HepG2 (cell line): ENCODE measurements around the gene CMYA5. TPM values are rescaled to one million over a fixed set of nuclear protein-coding genes. Genes with fewer than 3 reads are reported as not detected.

Experiments
- AKAP8 ChIP-seq: sonication (generic); formaldehyde crosslinking; IDR thresholded peaks from 2 replicates; pipeline ENCODE4 v1.5.1; 2020; ENCODE audit warnings: mild to moderate bottlenecking, missing genetic modification reagents
- ATF7-NPFF ChIP-seq: sonication (generic); formaldehyde crosslinking; IDR thresholded peaks from 2 replicates; pipeline ENCODE4 v1.8.1; 2023; ENCODE audit warnings: mild to moderate bottlenecking, low read depth, missing genetic modification reagents, moderate library complexity
- CBX2 ChIP-seq, 2 experiments: fragments of 200-600 bp in 1 of 2; sonication (generic); formaldehyde crosslinking in 1 of 2; IDR thresholded peaks; 2 replicates each; pipeline versions ENCODE4 v1.7.0 to v1.8.1; 2018 to 2022; ENCODE audit warnings: low read depth in 2 of 2, low read length in 1 of 2, mild to moderate bottlenecking in 1 of 2, missing genetic modification reagents in 1 of 2
- CEBPB ChIP-seq: IDR thresholded peaks from 2 replicates; pipeline ENCODE4 v1.6.1; 2011; ENCODE audit warnings: low read depth, low read length, improper control_type of control experiment, borderline replicate concordance
- CEBPG ChIP-seq: IDR thresholded peaks from 2 replicates; pipeline ENCODE4 v1.6.1; 2016
- EP300 ChIP-seq, 3 experiments: sonication (generic) in 1 of 3; formaldehyde crosslinking in 1 of 3; IDR thresholded peaks; 2 replicates each; pipeline versions ENCODE4 v1.5.1 to v1.6.1; 2011 to 2020; ENCODE audit warnings: low read depth in 2 of 3, low read length in 2 of 3, borderline replicate concordance in 1 of 3, improper control_type of control experiment in 1 of 3, mild to moderate bottlenecking in 1 of 3, missing genetic modification reagents in 1 of 3, moderate library complexity in 1 of 3
- EZH2 ChIP-seq: conservative IDR thresholded peaks from 2 replicates; pipeline ENCODE4 v1.6.1; 2012; ENCODE audit warnings: mild to moderate bottlenecking, low read depth, low read length, moderate library complexity
- FOXP1 ChIP-seq, 2 experiments: fragments of 450-650 bp in 1 of 2; IDR thresholded peaks; 2 replicates each; pipeline ENCODE4 v1.6.1; 2017 to 2018; ENCODE audit warnings: antibody characterized with exemption in 1 of 2
- GATAD2A ChIP-seq: IDR thresholded peaks from 2 replicates; pipeline ENCODE4 v1.6.1; 2016
- ISL2 ChIP-seq: sonication (generic); formaldehyde crosslinking; IDR thresholded peaks from 2 replicates; pipeline ENCODE4 v1.5.0; 2020; ENCODE audit warnings: missing genetic modification reagents
- KDM2A ChIP-seq: sonication (generic); formaldehyde crosslinking; IDR thresholded peaks from 2 replicates; pipeline ENCODE4 v1.4.0; 2020; ENCODE audit warnings: low read depth, missing genetic modification reagents, borderline replicate concordance
- KLF11 ChIP-seq: IDR thresholded peaks from 2 replicates; pipeline ENCODE4 v1.6.1; 2016; ENCODE audit warnings: missing compliant biosample characterization
- NFYC ChIP-seq: IDR thresholded peaks from 2 replicates; pipeline ENCODE4 v1.6.1; 2016; ENCODE audit warnings: missing genetic modification reagents, missing compliant biosample characterization
- NR1H2 ChIP-seq: sonication (generic); formaldehyde crosslinking; IDR thresholded peaks from 2 replicates; pipeline ENCODE4 v1.8.1; 2022; ENCODE audit warnings: low read depth, missing genetic modification reagents, borderline replicate concordance
- RARA ChIP-seq: IDR thresholded peaks from 2 replicates; pipeline ENCODE4 v1.6.1; 2016; ENCODE audit warnings: missing genetic modification reagents, missing compliant biosample characterization
- SIN3B ChIP-seq: fragments of 150-350 bp; IDR thresholded peaks from 2 replicates; pipeline ENCODE4 v1.6.1; 2014; ENCODE audit warnings: low read length
- SOX6 ChIP-seq, 2 experiments: fragments of 450-650 bp in 1 of 2; sonication (generic) in 1 of 2; formaldehyde crosslinking in 1 of 2; IDR thresholded peaks; 2 replicates each; pipeline versions ENCODE4 v1.4.0 to v1.6.1; 2017 to 2020; ENCODE audit warnings: antibody characterized with exemption in 1 of 2, mild to moderate bottlenecking in 1 of 2, missing genetic modification reagents in 1 of 2
- THAP11 ChIP-seq: IDR thresholded peaks from 2 replicates; pipeline ENCODE4 v1.6.1; 2016; ENCODE audit warnings: missing biosample characterization, missing genetic modification reagents
- ZBTB26 ChIP-seq: IDR thresholded peaks from 2 replicates; pipeline ENCODE4 v1.6.1; 2016; ENCODE audit warnings: missing compliant biosample characterization, missing genetic modification reagents, borderline replicate concordance
- ZHX2 ChIP-seq, 2 experiments: sonication (generic) in 1 of 2; formaldehyde crosslinking in 1 of 2; IDR thresholded peaks; 2 replicates each; pipeline versions ENCODE4 v1.6.1 to v1.9.0; 2014 to 2022; ENCODE audit warnings: antibody characterized with exemption in 1 of 2, borderline replicate concordance in 1 of 2, inconsistent platforms in 1 of 2, low read depth in 1 of 2, missing genetic modification reagents in 1 of 2
- ZNF496 ChIP-seq: sonication (generic); formaldehyde crosslinking; IDR thresholded peaks from 2 replicates; pipeline ENCODE4 v1.8.1; 2023; ENCODE audit warnings: mild to moderate bottlenecking, moderate library complexity, missing genetic modification reagents; ENCODE audit not compliant: insufficient replicate concordance
- ZNF556 ChIP-seq: sonication (generic); formaldehyde crosslinking; IDR thresholded peaks from 2 replicates; pipeline ENCODE4 v1.4.0; 2020; ENCODE audit warnings: mild to moderate bottlenecking, missing genetic modification reagents, borderline replicate concordance
- ZNF615 ChIP-seq: sonication (generic); formaldehyde crosslinking; IDR thresholded peaks from 2 replicates; pipeline ENCODE4 v1.5.0; 2020; ENCODE audit warnings: mild to moderate bottlenecking, missing genetic modification reagents, borderline replicate concordance
- ZNF737 ChIP-seq: sonication (generic); formaldehyde crosslinking; IDR thresholded peaks from 2 replicates; pipeline ENCODE4 v1.5.0; 2020; ENCODE audit warnings: missing genetic modification reagents, mild to moderate bottlenecking, borderline replicate concordance
- polyA plus RNA-seq, 8 experiments: library from polyadenylated mRNA; depleted of rRNA in 3 of 8; stranded (reverse) in 7 of 8; unstranded in 1 of 8; fragments of >200 nt; fragmentation: Illumina TruSeq in 4 of 8; extraction: Trizol in 4 of 8; gene quantifications; 2 replicates each; pipeline versions ENCODE4 v1.2.1 to v1.2.3, GENCODE V29; 2011 to 2016; ENCODE audit warnings: low read depth in 4 of 8, missing spikeins in 1 of 8, mixed read lengths in 1 of 8; ENCODE audit not compliant: insufficient read depth in 1 of 8
- total RNA-seq, 5 experiments: library from RNA; depleted of rRNA; stranded (reverse); fragments of >200 nt; fragmentation: Illumina TruSeq; extraction: Trizol; gene quantifications; 2 replicates each; pipeline ENCODE4 v1.2.3, GENCODE V29; 2016; ENCODE audit warnings: low read depth in 1 of 5

The CMYA5 gene
- total and polyA plus RNA-seq, 2 of the 13 experiments (the other 11 are each of a cell fraction or from before 2014, with no cell fraction given) = 0.13 to 0.51 TPM

- TF ChIP-seq ZBTB26 (CRISPR knock-in tag) (no peak), ZHX2 (IDR thresholded peaks at IDR 0.05; ENCODE audit: low read depth) (no peak), ZHX2 (CRISPR knock-in tag; IDR thresholded peaks at IDR 0.05; ENCODE audit: borderline replicate concordance) (no peak), GATAD2A (CRISPR knock-in tag) (peak; percentile 45; the same call in 1 of the 2 replicates), FOXP1 (IDR thresholded peaks at IDR 0.05) (no peak), FOXP1 (CRISPR knock-in tag; IDR thresholded peaks at IDR 0.05) (peak; percentile 68; the same call in 1 of the 2 replicates), SOX6 (IDR thresholded peaks at IDR 0.05) (no peak), SOX6 (CRISPR knock-in tag; IDR thresholded peaks at IDR 0.05) (peak; percentile 16; the same call in 1 of the 2 replicates), CEBPG (CRISPR knock-in tag) (0 out of 2 replicates have a peak, but pooled peaks have one; percentile 4), KDM2A (CRISPR knock-in tag) (no peak), EZH2 (no peak), THAP11 (CRISPR knock-in tag) (0 out of 2 replicates have a peak, but pooled peaks have one; percentile 19), KLF11 (CRISPR knock-in tag) (no peak), ZNF737 (CRISPR knock-in tag) (no peak), ZNF615 (no peak), ATF7-NPFF (CRISPR knock-in tag) (no peak), ISL2 (CRISPR knock-in tag) (no peak), CEBPB (peak; percentile 36; the same call in 1 of the 2 replicates), SIN3B (no peak), AKAP8 (CRISPR knock-in tag) (no peak), NR1H2 (CRISPR knock-in tag) (no peak), RARA (CRISPR knock-in tag) (peak; percentile 36; the same call in 1 of the 2 replicates), NFYC (no peak), CBX2 (IDR thresholded peaks at IDR 0.05; ENCODE audit: low read depth, low read length) (no peak), CBX2 (CRISPR knock-in tag; IDR thresholded peaks at IDR 0.05; ENCODE audit: low read depth) (no peak), EP300 (IDR thresholded peaks at IDR 0.05; ENCODE audit: low read depth in 2 of 2, low read length in 2 of 2) (peak in 1 of 2 experiments; percentile 58; a peak in 1 of 4 replicates), EP300 (CRISPR knock-in tag; IDR thresholded peaks at IDR 0.05; ENCODE audit: borderline replicate concordance) (no peak), ZNF556 (no peak), ZNF496 (no peak)
Measured at GRCh38 chr5:79759848-79760247, 70.2 kb downstream of the CMYA5 start (continued).
